ENCODE results near the gene FUBP3. TPM values are rescaled to one million over a fixed set of nuclear protein-coding genes. Genes with fewer than 3 reads are reported as not detected.
A peak's percentile ranks its signal among the peaks of the same experiment; 100 is the strongest.

The FUBP3 gene
- polyA plus RNA-seq, 3 donors: 9.5 to 17.3 (median 16.3) TPM

DNA sequence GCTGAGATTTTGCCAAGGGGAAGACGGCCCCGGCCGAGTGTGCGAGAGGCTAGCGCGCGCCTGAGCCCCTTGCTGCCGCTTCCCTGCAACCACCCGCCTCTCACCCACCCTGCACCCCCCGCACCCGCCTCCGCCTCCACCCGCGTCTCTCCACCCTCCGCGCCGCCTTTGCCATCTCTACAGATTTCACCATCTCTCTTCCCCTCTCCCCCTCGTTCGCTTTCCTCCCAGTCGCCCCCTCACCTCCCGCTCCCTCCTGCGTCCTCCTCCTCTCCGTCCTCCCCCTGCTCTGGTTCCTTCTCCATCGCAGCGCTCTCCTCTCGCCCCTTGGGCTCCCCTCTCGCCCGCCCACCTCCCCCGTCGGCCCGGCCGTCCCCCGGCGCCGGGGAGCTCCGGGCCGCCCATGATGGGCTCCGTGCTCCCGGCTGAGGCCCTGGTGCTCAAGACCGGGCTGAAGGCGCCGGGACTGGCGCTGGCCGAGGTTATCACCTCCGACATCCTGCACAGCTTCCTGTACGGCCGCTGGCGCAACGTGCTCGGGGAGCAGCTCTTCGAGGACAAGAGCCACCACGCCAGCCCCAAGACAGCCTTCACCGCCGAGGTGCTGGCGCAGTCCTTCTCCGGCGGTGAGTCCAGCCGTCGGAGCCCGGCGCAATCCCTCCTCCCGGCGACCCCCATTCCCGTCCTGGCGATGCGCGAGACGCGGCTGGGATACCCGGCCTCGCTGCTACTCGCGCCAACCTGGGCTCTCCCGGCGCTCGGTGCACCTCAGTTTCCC is 85.1 kb downstream of the FUBP3 start, which contains the start of gene PRDM12:
PRDM12 (plus strand) TSS at position 344 of the 778 bp plus-strand sequence; CDS start at position 404, 60 bp downstream.
- Histone ChIP-seq H2AFZ (ENCODE audit: insufficient read depth, low read depth, low read length, poor library complexity, severe bottlenecking) (no peak within 1 kb of the TSS), H3K36me3 (replicated peaks in 1 of 2; ENCODE audit: control insufficient read depth in 1 of 2, insufficient read depth in 2 of 2, low read length in 2 of 2) (no peaks in the 10 kb centered on the region), H3K9me3 (replicated peaks in 1 of 2; ENCODE audit: control insufficient read depth in 1 of 2, insufficient read depth in 1 of 2, low read length in 2 of 2) (peaks cover 0 to 17% of the 10 kb centered on the region in 2 donors), H3K79me2 (ENCODE audit: insufficient read depth, low read length) (no peaks in the 10 kb centered on the region), H3K4me2 (replicated peaks; ENCODE audit: extremely low read depth, low read length, poor library complexity, severe bottlenecking) (no peak within 1 kb of the TSS), H3K27ac (ENCODE audit: low read depth in 1 of 2, low read length in 2 of 2) (no peak within 1 kb of the TSS), H3K4me1 (ENCODE audit: control insufficient read depth in 1 of 2, insufficient read depth in 2 of 2, low read length in 2 of 2) (peaks cover 3 to 5% of the 10 kb centered on the region in 2 donors), H3K4me3 (replicated peaks in 1 of 3; ENCODE audit: low read depth in 2 of 3, low read length in 3 of 3) (no peak within 1 kb of the TSS), H4K20me1 (ENCODE audit: insufficient read depth, low read length) (no peaks in the 10 kb centered on the region), H3K9ac (ENCODE audit: insufficient read depth, low read length, poor library complexity, severe bottlenecking) (no peak within 1 kb of the TSS), H3K27me3 (ENCODE audit: control insufficient read depth in 2 of 2, insufficient read depth in 2 of 2, low read length in 2 of 2) (peaks cover 60 to 89% of the 10 kb centered on the region in 2 donors)
- Mint-ChIP-seq H3K9me3 (peaks cover 0 to 26% (median 2%) of the 10 kb centered on the region in 7 donors), H3K4me1 (peaks cover 9% of the 10 kb centered on the region), H3K27me3 (ENCODE audit: low read depth in 3 of 3) (peaks cover 83 to 97% (median 91%) of the 10 kb centered on the region in 3 donors), H3K36me3 (peaks cover 2 to 4% of the 10 kb centered on the region in 2 donors), H3K4me3 (peak within 1 kb of the TSS in 1 of 2 donors; percentile 80), H3K27ac (no peak within 1 kb of the TSS)
- TF ChIP-seq, protein P1, sequence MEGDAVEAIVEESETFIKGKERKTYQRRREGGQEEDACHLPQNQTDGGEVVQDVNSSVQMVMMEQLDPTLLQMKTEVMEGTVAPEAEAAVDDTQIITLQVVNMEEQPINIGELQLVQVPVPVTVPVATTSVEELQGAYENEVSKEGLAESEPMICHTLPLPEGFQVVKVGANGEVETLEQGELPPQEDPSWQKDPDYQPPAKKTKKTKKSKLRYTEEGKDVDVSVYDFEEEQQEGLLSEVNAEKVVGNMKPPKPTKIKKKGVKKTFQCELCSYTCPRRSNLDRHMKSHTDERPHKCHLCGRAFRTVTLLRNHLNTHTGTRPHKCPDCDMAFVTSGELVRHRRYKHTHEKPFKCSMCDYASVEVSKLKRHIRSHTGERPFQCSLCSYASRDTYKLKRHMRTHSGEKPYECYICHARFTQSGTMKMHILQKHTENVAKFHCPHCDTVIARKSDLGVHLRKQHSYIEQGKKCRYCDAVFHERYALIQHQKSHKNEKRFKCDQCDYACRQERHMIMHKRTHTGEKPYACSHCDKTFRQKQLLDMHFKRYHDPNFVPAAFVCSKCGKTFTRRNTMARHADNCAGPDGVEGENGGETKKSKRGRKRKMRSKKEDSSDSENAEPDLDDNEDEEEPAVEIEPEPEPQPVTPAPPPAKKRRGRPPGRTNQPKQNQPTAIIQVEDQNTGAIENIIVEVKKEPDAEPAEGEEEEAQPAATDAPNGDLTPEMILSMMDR (IDR thresholded peaks at IDR 0.05): no peak
- intact Hi-C loops (cut with micrococcal nuclease): no loop called here
- no peak for DNase-seq
- 3% methylated on average over 67 of the region's 76 CpGs for WGBS (ENCODE audit: insufficient coverage)

DNA sequence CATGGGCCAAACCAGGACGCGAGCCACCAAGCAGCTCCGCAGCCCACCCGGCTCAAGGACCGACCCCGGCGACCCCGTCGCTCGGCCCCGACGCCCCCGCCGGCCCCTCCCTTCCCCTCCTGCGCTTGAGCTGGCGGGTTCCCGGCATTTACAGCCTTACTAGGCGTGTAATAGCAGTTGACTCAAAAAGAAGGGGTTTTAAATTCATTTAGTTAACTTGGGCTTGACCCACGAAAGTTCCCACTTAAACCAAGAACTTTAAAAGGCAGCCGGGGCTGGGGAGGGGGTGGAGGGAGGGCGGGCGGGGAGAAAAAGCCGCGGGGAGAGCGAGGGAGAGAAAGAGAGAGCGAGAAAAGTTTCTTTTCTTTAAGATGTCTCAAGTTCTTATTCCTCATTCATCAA is 85.7 kb downstream of the FUBP3 start:
- 3% methylated on average over 14 of the region's 26 CpGs for WGBS (ENCODE audit: insufficient coverage)
- Histone ChIP-seq H3K27ac (ENCODE audit: low read depth in 1 of 2, low read length in 2 of 2) (no peak overlapping the region), H2AFZ (ENCODE audit: insufficient read depth, low read depth, low read length, poor library complexity, severe bottlenecking) (no peak overlapping the region), H3K79me2 (ENCODE audit: insufficient read depth, low read length) (no peaks in the 10 kb centered on the region), H3K4me2 (replicated peaks; ENCODE audit: extremely low read depth, low read length, poor library complexity, severe bottlenecking) (no peak overlapping the region), H3K4me1 (ENCODE audit: control insufficient read depth in 1 of 2, insufficient read depth in 2 of 2, low read length in 2 of 2) (peaks cover 3 to 5% of the 10 kb centered on the region in 2 donors), H3K9me3 (replicated peaks in 1 of 2; ENCODE audit: control insufficient read depth in 1 of 2, insufficient read depth in 1 of 2, low read length in 2 of 2) (peaks cover 0 to 17% of the 10 kb centered on the region in 2 donors), H4K20me1 (ENCODE audit: insufficient read depth, low read length) (no peaks in the 10 kb centered on the region), H3K4me3 (replicated peaks in 1 of 3; ENCODE audit: low read depth in 2 of 3, low read length in 3 of 3) (no peak overlapping the region), H3K36me3 (replicated peaks in 1 of 2; ENCODE audit: control insufficient read depth in 1 of 2, insufficient read depth in 2 of 2, low read length in 2 of 2) (no peaks in the 10 kb centered on the region), H3K9ac (ENCODE audit: insufficient read depth, low read length, poor library complexity, severe bottlenecking) (no peak overlapping the region), H3K27me3 (ENCODE audit: control insufficient read depth in 2 of 2, insufficient read depth in 2 of 2, low read length in 2 of 2) (peaks cover 60 to 84% of the 10 kb centered on the region in 2 donors)
- peaks cover 2 to 4% of the 10 kb centered on the region in 2 donors for H3K36me3 Mint-ChIP-seq
- no peak for DNase-seq
- peaks cover 7% of the 10 kb centered on the region for H3K4me1 Mint-ChIP-seq
- intact Hi-C loops (cut with micrococcal nuclease): no loop called here
- H3K27ac Mint-ChIP-seq: no peak overlapping the region
- H3K9me3 Mint-ChIP-seq: peaks cover 0 to 23% (median 0%) of the 10 kb centered on the region in 7 donors
- H3K27me3 Mint-ChIP-seq (ENCODE audit: low read depth in 3 of 3): peaks cover 78 to 97% (median 92%) of the 10 kb centered on the region in 3 donors
- TF ChIP-seq, protein P1 (IDR thresholded peaks at IDR 0.05): no peak
- peak overlapping the region in 1 of 2 donors; percentile 75 for H3K4me3 Mint-ChIP-seq
